Measurements from ENCODE around the gene EMCN.

- TF ChIP-seq, protein P1, sequence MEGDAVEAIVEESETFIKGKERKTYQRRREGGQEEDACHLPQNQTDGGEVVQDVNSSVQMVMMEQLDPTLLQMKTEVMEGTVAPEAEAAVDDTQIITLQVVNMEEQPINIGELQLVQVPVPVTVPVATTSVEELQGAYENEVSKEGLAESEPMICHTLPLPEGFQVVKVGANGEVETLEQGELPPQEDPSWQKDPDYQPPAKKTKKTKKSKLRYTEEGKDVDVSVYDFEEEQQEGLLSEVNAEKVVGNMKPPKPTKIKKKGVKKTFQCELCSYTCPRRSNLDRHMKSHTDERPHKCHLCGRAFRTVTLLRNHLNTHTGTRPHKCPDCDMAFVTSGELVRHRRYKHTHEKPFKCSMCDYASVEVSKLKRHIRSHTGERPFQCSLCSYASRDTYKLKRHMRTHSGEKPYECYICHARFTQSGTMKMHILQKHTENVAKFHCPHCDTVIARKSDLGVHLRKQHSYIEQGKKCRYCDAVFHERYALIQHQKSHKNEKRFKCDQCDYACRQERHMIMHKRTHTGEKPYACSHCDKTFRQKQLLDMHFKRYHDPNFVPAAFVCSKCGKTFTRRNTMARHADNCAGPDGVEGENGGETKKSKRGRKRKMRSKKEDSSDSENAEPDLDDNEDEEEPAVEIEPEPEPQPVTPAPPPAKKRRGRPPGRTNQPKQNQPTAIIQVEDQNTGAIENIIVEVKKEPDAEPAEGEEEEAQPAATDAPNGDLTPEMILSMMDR (IDR thresholded peaks at IDR 0.05; ENCODE audit: low read depth, low read length), result no peak
- no peak for TF ChIP-seq EZH2phosphoT487 (IDR thresholded peaks at IDR 0.05; ENCODE audit: low read depth)
Measured at GRCh38 chr4:100548200-100548560, 30.4 kb upstream of the EMCN start.
